Ramos (cell line): ENCODE data around the gene RNU1-3.
"Not testable (repeated sequence)": the region's sequence is repeated elsewhere in the genome, so short reads cannot be mapped to it uniquely, and the experiment has no call there.

Experiments used
- in situ Hi-C: fragments of 300-500 bp; cut with MboI; formaldehyde crosslinking; loops from one replicate; pipeline ENCODE4 v1.14.3; 2022; ENCODE audit warnings: low sequenced_read_pairs; ENCODE audit not compliant: unreplicated experiment

The RNU1-3 gene

GRCh38 chr1:16666502-16667413 lies at the start of gene RNU1-3:
Gene RNU1-3, minus strand, starts transcription at chr1:16666948.
- in situ Hi-C loops = not testable (repeated sequence)

GRCh38 chr1:16713480-16713879 lies 46.7 kb upstream of the RNU1-3 start:
- in situ Hi-C loops = loop anchor here (10.0 kb wide), 1 partner anchor 201 kb away; no protein-coding TSS in a partner anchor

GRCh38 chr1:16712984-16713383 lies 46.2 kb upstream of the RNU1-3 start:
- in situ Hi-C loops = loop anchor here (10.0 kb wide), 1 partner anchor 202 kb away; no protein-coding TSS in a partner anchor

GRCh38 chr1:16712582-16712981 lies 45.8 kb upstream of the RNU1-3 start:
- in situ Hi-C loops = loop anchor here (10.0 kb wide), 1 partner anchor 202 kb away; no protein-coding TSS in a partner anchor

DNA sequence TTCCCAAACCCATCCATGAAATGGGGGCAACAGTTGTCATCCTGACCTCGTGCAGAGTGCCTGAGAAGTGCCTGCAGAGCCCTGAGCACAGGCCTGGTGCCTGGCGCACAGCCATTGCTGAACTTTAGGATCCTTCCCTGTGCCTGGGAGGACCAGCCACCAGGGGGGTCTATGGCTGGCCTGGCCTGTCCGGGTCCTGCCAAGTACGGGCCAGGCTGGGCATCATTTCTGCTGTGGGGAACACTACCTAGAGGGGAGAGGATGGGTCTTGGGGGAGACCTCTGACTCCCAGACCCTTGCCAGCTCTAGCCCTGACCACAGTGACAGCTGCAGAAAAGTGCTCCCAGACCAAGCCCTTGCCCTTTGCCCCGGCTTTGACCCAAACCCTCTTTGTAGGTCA lies 45.4 kb upstream of the RNU1-3 start:
- in situ Hi-C loops = loop anchor here (10.0 kb wide), 1 partner anchor 203 kb away; no protein-coding TSS in a partner anchor

DNA sequence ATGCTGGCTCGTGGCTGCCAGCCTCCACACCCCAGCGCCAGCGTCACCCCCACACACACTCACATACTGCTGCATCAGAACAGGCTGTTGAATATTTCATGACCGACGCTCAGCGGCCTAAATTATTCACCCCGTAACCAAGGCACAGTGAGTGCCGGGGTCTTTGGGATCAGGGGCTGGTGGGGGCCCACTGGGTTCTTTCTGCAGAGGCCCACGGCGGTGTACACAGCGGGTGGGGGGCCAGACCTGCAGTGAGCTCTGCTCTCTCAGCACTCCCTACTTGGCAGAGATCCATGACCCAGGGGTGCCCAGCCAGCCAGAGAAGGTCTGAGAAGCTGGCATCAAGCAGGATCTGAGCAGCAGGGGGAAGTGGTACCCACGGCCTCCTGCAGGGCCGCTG lies 43.9 kb upstream of the RNU1-3 start:
- in situ Hi-C loops = loop anchor here (10.0 kb wide), 1 partner anchor 204 kb away; no protein-coding TSS in a partner anchor

GRCh38 chr1:16709659-16710087 lies 42.9 kb upstream of the RNU1-3 start:
- in situ Hi-C loops = loop anchor here (10.0 kb wide), 1 partner anchor 205 kb away; no protein-coding TSS in a partner anchor

DNA sequence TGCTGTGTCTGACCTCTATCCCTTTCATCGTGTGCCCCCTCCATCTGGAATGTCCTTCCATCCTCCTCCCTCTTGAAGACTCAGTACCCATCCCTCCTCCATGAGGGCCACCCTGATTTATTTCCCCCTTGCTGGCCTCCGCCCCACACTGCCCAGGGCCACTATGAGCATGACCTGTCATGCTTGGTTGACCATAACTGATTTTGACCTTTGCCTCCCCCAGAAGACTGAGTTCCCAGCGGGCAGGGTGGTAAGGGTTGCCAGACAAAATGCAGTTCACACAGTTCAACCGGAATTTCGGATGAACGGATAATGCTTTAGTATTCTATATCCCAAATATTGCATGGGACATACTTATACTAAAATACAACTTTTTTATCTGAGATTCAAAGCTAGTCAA lies 42.0 kb upstream of the RNU1-3 start:
- in situ Hi-C loops = not testable (repeated sequence)

DNA sequence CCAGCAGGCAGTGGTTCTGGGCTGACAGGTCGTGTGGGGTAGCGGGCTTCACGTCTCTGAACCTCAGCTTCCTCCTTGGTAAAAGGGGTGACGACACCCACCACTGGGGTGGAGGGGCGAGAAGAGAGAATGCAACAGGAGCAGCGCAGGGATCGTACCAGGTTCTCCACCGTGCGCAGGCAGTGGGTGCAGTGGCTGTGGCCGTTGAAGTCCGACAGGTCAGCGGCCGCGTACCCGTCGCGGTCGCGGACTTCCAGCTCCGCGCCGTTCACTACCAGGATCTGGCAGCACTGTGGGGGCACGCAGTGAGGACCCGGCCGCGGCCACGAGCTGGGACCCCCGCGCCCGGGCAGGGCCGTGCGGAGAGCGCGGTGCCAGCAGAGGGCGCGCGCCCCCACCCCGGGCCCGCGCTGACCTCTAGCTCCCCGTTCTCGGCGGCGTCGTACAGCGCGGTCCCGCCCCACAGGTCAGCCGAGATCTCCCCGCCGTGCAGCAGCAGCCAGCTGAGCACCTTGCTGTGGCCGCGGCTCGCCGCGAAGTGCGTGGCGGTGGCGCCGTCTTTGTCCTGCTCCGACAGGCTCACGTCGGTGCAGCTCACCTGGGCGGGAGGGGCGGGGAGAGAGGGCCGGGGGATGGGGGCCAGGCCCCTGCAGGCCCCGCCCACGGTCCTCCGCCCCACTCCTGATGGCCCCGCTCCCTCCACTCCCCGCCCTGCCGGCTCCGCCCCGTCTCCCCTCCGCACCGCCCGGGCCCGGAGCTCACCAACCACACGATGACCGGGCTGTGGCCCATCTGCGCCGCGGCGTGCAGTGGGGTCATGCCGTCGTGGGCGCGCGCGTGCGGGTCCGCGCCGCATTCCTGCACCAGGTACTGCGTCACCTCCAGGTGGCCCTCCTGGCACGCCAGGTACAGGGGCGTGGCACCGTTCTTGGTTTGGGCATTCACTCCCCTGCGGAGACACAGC lies 40.7 kb upstream of the RNU1-3 start:
- in situ Hi-C loops = not testable (repeated sequence)

DNA sequence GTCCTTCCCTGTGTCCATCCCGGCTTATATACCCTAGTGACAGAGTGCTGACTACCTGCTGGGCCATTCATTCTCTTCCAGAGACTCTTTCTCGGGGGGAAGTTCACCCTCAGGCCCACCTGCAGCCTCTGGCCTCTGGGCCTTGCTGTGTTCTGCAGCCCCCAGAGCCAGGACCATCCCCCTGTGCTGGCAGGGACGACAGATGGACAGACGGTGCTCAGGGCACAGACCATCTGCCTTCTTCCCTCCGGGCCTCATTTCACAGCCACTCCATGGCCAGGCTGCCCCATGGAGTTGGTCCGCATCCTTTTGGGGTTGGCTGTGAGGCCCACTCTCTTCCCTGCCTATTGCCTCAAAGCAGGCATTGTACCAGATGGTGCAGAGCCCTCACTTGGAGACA lies 39.6 kb upstream of the RNU1-3 start:
- in situ Hi-C loops = not testable (repeated sequence)

- in situ Hi-C loops = not testable (repeated sequence)
Observed at GRCh38 chr1:16704502-16705100, 37.9 kb upstream of the RNU1-3 start.

DNA sequence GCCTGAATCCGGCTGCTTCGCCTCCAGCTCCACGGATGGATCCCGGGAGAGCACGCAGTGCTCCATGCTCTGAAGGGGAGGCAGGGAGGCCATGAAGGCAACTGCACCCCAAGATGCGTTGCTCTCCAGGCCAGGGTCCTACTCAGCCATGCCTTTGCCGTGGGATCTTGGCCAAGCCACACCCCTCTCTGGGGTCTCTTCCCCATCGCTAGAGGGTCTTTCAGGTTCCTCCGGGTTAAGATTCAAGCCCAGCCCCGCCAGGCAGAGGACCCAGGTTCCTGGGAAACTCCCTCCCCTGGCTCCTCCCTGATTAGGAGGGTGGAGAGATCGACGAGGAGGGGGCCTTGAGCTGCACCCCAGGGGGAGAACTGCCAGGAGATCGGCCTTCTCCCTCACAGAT lies 37.3 kb upstream of the RNU1-3 start:
- in situ Hi-C loops = not testable (repeated sequence)

DNA sequence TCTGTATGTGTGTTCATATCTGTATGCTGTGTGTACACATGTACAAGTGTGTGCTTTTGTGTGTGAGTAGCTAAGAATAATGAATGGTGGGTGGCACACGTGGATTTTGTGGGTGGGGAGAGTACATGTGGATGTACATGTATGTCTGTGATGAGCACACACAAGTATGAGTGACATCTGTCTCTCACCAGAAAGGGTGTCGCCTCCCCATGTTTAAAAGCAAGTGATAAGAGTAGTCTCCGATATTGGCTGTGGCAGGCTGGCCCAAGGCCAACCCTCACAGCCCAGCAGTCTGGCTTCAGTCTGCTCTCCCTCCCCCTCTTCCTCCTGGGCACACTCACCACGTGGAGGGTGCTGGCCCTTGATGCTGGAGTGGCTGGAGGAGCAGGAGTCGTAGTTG lies 36.9 kb upstream of the RNU1-3 start:
- in situ Hi-C loops = not testable (repeated sequence)

GRCh38 chr1:16703141-16703540 lies 36.4 kb upstream of the RNU1-3 start:
- in situ Hi-C loops = not testable (repeated sequence)

- in situ Hi-C loops = not testable (repeated sequence)
Observed at GRCh38 chr1:16702280-16702679, 35.5 kb upstream of the RNU1-3 start.

DNA sequence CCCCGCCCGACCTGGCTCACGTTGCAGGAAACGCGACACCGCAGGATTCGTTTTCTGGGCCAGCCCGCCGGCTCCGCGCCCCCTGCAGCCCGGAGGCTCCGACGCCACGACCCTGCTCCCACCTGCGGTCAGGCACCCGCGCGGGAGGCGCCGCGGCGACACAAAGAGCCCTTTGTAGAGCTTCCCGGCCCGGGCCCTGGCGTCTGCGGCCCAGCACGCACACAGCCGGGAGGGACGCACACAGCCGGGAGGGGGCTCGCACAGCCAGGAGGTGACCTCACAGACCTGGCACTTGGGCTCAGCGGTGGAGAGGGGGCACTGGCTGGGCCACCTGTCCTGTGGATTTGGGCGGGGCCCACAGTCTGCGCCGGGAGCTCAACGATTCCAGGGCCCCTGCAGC lies 34.4 kb upstream of the RNU1-3 start:
- in situ Hi-C loops = not testable (repeated sequence)

DNA sequence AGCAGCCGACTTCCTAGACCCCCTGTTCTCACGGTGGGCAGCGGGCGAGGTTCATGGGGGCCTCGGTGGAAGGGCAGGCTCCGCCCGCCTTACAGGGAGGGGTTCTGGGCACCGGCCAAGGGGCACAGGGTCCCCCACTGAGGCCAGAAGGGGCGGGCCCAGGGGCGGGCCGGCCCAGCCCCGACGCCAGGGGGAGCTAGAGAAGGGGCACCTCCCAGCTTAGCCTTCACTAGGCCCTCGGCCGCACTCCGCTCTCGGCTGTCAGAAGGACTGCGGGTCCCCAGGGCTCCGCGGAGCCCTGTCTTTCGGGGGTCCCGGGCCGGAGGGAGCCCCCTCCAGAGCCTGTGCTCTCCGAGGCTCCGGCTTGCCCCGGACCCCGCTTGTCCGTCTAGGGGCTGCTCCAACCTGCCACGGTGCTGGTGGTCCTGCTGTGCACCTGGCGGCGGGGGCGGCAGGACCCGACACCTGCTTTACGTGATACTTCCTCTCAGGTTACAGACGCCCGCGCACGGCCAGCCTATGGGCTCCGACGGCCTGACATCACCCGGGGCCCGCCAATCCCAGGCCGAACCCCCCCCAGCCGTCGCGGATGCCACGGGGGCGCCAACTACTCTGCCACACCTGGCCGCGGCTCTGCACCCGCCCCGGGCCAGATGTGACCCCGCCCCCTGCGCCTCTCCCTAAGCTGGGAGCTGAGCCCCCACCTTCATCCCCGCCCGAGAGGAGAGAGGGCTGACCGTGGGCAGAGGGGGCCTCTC lies 33.6 kb upstream of the RNU1-3 start:
- in situ Hi-C loops = not testable (repeated sequence)

GRCh38 chr1:16699440-16699839 lies 32.7 kb upstream of the RNU1-3 start:
- in situ Hi-C loops = not testable (repeated sequence)

DNA sequence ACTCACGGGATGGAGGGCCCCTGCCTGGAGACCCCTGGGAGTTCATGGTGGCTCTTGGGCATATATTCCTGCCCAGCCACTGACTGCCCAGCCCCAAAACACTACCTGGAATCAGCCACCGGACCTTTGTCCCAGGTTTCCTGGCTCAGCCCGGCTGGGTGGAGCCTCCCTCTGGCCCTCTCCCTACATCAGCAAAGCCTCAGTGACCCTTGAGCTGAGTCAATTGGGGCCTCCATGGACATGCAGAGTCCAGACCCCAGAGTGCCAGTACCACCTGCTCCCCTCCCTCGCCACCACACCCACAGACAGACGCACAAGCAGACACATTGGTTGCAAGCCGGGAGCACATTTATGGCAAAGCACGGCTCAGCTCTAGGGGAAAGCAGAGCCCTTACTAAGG lies 30.4 kb upstream of the RNU1-3 start:
- in situ Hi-C loops = not testable (repeated sequence)
